ENCODE measurements around the gene TTLL4.
"Not testable (repeated sequence)": the region's sequence is repeated elsewhere in the genome, so short reads cannot be mapped to it uniquely, and the experiment has no call there.

TTLL4 gene

DNA sequence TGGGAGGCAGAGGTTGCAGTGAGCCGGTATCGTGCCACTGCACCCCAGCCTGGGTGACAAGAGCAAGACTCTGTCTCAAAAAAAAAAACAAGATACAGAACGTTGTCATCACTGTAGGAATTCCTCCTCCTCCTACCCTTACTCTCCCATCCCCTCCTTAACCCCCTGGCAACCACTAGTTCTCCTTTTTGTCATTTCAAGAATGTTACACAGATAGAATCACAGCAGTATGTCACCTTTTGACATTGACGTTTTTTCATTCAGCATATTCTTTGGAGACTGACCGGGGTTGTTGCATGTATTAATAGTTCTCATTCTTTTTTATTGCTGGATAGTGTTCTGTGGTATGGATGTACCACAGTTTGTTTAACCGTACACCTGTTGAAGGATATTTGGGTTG lies 32.4 kb downstream of the TTLL4 start:
- no peak for DNase-seq (ENCODE audit: low read depth, low spot score)

DNA sequence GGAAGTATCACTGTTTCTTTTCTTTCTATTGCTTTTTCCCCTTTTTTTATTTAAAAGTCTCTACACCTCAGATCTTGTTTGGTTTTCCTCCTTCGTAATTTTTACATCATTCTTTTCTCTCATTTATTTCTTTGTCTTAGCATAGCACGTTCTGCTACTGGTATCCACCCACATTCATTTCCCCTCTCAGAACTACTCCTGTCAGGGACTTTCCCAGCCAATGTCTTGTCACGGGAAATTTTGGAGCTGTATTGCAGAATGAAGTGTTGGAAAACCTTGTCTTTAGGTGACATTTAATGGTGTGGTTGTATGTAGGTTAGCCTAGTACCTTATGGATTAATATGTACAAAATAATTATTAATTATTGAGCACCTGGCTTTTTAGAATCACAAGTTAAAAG lies 34.0 kb downstream of the TTLL4 start:
- DNase-seq (ENCODE audit: low read depth, low spot score) = no peak

DNA sequence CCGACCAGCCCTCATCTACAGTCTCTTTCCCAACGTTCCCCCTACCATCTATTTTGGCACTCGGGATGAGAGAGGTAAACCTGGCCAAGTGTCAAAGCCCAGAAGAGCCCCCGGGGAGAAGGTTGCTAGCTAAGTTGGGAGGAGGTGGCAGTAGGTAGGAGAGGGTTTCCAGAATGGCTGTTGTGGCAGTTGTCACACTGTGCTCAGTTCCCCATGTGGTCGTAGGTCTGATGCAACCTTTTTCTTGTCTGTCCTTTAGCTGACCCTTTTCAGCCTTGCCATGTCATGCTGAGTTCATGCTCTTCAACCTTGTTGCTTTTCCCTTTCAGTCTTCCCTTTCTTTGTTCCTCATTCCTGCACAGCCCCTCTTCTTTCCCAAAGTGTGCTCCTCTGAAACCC lies 34.5 kb downstream of the TTLL4 start:
- DNase-seq (ENCODE audit: low read depth, low spot score) = no peak

DNA sequence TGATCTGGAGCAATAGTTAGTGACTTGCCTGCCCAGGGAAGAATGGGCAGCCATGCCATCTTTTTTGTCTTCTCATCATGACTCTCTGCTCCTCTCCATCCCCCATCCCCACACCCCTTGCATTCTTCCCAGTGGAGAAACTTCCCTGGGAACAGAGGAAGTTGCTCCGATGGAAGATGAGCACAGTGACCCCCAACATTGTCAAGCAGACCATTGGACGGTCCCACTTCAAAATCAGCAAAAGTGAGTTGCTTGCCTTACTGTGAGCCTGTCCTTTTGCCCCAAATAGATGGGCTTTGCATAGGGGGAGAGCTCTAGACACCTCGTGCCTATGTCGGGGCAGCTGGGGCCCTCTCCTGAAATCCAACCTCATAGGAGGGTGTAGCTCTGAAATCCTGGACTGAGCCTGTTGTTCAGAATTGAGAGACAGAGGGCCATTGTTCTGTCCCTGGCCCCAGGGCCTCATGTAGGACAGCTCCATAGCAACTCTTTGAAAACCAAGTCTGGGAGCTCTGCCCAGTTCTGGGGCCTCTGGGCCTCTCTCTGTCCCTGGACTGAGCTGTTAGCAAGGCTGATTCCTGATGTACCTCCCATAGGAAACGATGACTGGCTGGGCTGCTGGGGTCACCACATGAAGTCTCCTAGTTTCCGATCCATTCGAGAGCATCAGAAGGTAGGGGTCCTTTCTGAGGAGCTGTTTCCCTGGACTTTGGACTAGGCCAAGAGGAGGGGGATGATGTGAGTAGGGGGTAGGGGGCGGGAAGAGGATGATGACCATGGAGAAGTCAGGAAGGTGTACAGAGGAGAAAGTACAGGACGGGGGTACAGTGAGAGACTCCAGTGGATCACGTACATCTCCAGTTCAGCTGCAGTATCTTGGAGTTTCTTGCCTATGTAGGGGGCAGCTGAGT lies 35.2 kb downstream of the TTLL4 start:
- no peak for DNase-seq (ENCODE audit: low read depth, low spot score)

DNA sequence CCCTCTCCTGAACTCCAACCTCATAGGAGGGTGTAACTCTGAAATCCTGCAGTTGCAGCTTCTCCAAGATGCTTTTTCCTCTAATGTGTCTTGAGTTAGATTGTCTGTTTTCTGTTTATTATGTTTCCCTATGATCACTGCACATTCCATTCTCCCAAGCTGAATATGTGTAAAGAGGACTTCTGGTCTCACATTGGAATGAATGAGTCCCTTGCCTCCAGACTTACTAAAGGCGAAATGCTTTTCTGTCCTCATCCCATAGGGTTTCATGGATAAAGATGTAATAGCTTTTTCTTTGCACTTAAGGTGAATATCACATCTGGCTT lies 35.8 kb downstream of the TTLL4 start:
- no peak for DNase-seq (ENCODE audit: low read depth, low spot score)

DNA sequence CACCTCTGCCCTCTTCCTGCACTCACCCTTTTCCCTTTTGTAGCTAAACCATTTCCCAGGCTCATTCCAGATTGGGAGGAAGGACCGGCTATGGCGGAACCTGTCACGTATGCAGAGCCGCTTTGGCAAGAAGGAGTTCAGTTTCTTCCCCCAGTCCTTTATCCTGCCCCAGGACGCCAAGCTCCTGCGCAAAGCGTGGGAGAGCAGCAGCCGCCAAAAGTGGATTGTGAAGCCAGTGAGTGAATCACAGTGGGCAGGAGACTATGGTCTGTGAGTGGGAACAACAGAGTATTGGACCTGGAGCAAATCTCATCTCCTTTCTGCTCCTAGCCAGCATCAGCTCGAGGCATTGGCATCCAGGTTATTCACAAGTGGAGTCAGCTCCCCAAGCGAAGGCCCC lies 36.3 kb downstream of the TTLL4 start:
- no peak for DNase-seq (ENCODE audit: low read depth, low spot score)

DNA sequence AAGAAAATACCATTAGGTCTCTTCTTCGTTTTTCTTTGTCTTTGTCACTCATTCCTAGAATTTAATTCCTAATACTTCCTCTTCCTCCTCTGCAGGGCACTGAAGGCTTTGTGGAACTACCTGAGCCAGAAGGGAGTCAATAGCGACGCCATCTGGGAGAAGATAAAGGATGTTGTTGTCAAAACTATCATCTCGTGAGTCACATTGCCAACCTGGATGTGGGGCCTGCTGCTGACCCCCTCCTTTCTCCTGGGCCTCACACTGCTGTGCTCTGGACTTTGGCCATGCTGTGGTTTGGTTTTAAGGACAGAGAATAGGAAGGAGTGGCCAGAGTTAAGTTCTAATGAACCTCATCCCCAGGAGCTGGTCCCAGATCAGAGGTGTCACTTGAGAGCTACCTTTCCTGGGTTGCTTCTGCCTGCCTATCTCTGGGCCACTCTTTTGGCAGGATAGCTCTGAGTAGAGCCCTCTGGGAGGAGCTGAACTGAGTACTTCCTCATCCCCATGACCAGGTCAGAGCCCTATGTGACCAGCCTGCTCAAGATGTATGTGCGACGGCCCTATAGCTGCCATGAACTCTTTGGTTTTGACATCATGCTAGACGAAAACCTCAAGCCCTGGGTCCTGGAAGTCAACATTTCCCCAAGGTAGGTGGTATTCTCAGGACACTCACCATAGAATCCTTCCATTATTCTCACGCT lies 38.3 kb downstream of the TTLL4 start:
- DNase-seq (ENCODE audit: low read depth, low spot score) = no peak

DNA sequence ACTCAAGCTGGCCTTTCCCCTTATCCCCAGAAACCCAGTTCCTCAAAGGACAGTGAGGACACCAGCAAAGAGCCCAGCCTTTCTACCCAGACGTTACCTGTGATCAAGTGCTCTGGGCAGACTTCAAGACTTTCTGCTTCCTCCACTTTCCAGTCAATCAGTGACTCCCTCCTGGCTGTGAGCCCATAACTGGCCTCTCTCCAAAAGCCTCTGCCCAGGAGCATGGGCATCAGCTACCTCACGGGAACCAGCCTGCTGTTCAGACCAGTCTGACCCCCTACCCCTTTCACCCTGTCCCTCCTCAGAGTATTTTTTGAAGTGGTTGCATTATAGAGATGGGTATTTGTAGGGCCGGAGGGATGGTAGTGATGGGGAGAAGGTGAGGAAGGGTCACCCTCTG lies 43.6 kb downstream of the TTLL4 start:
- DNase-seq (ENCODE audit: low read depth, low spot score) = no peak

DNA sequence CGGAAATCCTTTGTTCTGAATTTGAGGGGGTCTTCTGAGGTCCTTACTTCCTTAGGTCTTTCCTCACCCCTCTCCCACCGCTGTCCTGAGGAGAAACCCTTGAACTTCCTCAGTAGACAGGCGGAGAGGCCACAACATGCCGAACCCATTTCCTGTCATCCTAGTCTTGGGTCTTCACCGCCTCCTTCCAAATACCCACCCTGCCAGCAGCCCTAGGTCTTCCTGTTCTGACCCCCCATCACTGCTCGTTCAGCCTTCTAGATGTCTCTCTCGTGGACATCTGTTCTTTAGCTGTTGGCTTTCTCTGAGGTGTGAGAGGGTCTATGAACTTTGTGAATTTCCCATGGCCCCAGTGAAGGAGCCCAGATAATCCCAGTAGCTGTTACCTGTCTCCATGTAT lies 44.1 kb downstream of the TTLL4 start:
- no peak for DNase-seq (ENCODE audit: low read depth, low spot score)

DNA sequence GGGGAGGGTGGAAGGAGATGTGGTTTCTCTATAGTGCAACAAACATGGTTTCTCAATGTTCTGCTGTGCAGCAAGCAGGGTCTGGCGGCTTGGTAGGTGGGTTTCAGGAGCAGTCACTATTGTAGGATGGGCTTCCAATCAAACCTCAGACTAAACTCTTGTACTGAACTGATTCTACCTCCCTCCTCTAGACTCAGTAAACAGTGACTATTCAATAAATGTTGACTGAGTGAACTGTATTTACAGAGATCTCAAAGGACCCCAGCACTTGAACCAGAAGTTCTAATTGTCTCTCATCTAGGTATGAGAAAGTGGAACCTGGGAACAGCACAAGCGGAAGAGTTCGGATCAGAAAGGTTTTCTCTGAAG lies 44.5 kb downstream of the TTLL4 start:
- DNase-seq (ENCODE audit: low read depth, low spot score) = no peak

DNA sequence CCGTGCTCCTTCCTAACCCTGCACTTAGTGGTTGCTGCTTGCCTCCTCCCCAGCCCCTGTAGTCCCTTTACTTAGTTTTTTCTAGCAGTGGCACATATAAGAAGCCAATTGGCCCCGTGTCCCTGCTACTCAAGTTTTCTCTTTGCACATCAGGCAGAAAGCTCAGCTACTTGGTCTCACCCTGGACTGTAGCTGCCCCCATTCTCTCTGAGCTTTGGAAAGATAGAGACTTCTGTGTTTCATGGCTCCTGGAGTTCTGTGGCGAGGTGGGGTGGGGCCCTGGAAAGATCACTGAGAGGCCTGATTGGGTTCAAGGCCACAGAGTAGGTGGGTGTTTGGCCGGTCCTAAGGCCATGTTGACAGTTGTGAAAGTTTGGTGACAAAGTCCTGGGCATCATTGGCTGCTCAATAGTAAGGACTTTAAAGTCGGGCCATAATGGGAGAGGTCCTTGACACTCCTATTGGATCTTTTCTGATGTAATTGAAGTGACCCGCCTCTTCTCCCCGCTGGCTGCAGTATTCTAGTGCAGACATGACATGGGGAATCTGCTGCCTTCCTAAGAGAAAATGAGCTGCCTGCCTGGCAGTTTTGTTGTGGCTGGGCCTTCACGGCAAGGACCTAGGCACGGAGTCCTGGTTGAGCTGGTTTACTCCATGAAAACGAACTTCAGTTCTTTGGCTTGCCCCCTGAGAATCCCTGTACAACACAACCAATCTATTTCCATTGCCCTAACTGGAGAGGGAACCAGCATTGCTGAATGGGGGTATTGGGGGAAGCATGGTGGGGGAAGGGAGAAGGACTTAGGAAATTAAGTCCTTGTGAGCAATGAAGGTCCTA lies 45.2 kb downstream of the TTLL4 start:
- DNase-seq (ENCODE audit: low read depth, low spot score) = no peak

DNA sequence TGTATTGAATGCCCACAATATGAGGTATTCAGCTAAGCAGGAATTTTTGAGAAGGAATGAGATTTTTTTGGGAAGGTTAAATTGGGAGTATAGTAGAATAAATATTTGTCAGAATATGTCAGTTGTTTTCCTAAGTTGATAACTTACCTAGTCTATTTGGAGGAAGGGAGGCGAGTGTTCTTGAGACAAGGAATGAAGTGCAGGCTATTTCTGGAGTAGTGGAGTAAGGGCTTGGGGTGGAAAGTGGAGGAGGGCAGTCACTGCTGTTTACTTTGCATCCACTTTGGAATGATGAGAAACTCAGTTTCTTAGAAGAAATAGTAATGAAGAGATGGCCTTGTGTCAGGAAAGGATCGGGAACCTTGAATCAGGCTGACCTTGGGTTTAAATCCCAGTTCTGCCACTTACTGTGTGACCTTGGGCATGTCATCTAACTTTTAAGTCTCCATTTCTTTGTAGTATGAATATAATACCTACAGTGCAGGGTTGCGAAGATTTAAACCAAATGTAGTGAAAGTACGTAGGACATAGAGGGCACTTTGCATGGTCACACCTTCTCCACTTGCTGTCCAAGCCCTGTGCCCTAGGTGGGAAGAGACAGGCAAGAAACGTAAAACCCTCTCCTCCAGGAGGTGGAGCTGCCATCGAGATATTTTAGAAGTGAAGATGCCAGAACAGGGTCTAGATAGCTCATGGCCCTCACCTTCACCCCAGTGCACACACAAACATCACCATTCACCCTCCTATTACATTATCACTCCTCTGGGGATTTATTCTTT lies 46.2 kb downstream of the TTLL4 start:
- DNase-seq (ENCODE audit: low read depth, low spot score) = no peak

DNA sequence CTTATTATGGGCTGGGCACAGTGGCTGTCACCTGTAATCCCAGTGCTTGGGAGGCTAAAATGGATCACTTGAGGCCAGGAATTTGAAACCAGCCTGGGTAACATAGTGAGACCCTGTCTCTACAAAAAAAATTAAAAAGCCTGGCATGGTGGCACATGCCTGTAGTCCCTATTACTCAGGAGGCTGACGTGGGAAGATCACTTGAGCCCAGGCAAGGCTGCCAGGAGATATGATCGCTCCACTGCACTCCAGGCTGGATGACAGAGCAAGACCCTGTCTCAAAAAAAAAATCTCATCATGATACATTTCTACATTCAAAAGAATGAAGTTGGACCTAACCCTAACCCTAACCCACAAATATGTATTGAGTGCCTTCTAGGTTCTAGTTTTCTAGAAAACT lies 51.2 kb downstream of the TTLL4 start:
- no peak for DNase-seq (ENCODE audit: low read depth, low spot score)

DNA sequence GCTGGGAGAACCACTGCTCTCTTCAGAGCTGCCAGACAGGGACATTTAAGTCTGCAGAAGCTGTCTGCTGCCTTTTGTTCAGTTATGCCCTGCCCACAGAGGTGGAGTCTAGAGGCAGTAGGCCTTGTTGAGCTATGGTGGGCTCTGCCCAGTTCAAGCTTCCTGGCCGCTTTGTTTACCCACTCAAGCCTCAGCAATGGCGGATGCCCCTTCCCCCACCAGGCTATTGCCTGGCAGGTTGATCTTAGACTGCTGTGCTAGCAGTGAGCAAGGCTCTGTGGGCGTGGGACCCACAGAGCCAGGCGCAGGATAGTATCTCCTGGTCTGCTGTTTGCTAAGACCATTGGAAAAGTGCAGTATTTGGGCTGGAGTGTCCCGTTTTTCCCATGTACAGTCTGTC lies 62.1 kb downstream of the TTLL4 start:
- DNase-seq (ENCODE audit: low read depth, low spot score) = not testable (repeated sequence)

DNA sequence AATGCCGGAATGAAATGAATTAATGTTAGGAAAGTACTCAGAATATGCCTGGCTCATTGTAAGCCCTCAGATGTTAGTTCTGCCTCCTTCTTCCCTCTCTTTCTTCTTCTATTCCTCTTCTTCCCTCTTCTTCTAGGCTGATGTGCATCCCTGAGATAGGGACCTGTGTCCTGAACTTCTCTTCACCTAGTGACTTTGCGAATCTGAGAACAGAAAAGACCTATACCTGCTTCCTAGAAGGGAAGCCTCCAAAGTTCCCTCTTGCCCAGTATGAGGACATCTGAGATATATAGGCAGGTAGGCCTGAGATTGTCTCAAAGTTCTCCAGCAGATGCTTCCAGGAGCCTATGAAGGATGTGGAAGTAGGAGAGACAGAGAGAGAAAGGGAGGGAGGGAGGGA lies 63.2 kb downstream of the TTLL4 start:
- no peak for DNase-seq (ENCODE audit: low read depth, low spot score)

DNA sequence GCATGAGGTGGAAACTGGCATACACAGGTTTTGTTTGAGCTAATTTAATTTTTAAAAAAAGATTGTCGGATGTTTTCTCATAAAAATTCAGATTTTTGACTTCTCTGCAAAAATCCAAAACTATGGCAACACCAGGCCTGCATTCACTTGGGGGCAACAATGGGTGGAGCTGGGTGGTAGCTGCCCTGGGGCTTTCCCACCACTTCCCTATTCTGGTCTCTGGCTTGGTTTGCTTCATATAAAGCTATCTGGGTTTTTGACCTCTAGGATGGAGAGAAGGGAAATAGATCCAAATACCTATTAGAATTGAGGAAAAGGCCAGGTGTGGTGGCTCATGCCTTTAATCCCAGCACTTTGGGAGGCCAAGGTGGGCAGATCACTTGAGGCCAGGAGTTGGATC lies 65.9 kb downstream of the TTLL4 start:
- no peak for DNase-seq (ENCODE audit: low read depth, low spot score)

DNA sequence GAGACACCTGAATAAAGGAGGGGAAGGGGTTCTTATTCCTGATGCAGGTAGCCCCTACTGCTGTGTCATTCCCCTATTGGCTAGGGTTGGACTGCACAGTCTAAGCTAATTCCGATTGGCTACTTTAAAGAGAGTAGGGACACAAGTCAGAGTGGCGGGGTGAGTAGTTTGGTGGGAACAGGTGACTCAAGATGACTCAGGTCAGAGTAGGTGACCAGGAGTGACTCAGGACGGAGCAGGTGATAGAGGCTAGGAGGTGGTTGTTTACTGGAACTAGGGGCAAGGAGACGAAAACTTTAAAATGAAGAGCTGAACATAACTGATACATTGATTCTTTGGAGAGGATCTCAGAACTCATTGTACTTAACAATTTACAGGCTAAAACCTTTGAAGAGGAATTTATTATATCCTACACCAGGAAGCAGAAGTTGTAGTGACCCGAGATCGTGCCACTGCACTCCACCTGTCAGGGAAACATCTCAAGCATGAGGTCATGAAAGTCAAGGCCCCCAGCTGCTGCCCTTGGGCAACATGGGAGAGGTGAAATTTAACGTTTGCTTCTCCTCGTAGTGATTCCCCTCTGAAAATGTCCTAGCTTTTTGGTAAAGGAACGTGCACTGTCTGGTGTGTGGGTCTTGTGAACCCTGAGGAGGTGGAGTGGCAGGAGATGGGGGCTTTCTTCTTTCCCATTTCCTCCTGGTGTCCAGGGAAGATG lies 66.8 kb downstream of the TTLL4 start:
- DNase-seq (ENCODE audit: low read depth, low spot score) = no peak

DNA sequence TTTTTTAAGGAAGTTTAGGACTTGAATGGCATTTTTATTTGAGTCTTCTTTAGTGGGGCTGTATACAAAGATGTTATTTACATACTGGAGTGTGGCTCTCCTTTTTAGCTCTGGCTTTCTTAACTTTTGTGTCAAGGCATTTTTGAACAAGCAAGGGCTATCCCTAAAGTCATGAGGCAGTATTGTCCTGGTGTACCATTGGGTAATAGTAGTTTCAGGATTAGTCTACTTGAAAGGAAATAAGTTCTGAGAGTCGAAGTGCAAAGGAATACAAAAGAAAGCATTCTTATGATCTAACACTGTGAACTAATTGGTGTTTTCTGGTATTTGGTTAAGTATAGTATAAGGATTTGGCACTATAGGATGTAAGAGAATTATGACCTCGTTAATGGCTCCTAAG lies 69.4 kb downstream of the TTLL4 start:
- DNase-seq (ENCODE audit: low read depth, low spot score) = no peak

DNA sequence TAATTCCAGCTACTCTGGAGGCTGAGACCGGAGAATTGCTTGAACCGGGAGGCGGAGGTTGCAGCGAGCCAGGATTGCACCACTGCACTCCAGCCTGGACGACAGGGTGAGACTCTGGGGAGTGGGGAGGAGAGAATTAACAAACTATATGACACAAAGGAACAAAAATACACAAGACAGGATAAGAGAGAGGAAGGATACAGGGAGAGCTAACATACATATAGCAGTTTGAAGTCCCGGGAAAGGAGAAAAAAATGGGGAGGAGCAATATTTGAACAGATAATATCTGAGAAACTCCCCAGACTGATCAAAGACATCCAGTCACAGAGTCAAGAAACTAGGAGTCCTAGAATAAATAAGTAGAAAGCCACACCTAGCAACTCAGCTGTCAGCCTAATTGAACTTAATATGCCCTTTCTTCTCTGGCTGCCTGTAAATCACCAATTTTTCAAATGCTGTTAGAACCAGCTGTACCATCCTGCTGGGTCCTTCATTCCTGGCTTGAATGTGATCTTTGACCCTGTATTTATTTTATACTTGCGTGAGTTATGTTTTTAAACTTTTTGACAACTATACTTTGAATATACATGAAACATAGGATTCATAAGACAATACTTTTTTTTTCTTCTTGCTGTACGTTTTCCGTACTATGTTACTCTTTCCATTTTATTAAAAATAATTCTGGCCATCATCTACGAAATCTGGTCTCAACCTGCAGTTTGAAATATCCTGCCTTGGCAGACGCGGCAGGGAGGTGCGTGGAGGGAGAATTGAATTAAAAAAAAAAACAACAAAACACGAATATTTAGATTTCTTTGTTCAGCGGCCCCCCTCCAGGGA lies 70.4 kb downstream of the TTLL4 start:
- no peak for DNase-seq (ENCODE audit: low read depth, low spot score)
